GM21390 (cell line): ENCODE results near the gene BPIFB4.

ENCODE experiments used
- ATAC-seq: cut with Tn5 transposase; IDR thresholded peaks from one replicate; pipeline ENCODE4 v1.9.1; 2021; ENCODE audit not compliant: unreplicated experiment

BPIFB4 gene

DNA sequence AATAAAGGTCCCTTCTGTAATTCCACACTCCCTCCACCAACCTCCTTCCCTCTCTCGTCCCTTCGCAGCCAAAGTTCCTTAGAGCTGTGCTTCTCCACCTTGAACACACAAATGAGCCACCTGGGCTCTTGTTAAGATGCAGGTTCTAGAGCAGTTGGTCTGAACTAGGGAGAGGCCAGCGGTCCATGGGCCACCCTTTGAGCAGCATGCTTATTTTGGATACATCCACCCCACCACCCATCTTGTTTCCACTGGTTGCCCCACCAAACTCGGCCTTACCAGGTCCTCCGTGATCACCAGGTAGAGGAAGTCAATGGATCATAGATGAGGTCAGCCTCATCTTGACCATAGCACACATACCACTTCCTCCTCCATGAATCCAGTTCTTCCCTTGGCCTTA, 81.2 kb downstream of the BPIFB4 start:
- no peak for ATAC-seq
